ENCODE data around the gene PCYOX1L.

Gene PCYOX1L

GRCh38 chr5:149410071-149410470, 52.2 kb downstream of the PCYOX1L start:
- DNase-seq = no peak

- no peak for DNase-seq
Measured at GRCh38 chr5:149410721-149411432, 53.0 kb downstream of the PCYOX1L start.

GRCh38 chr5:149411738-149412519, 54.1 kb downstream of the PCYOX1L start:
- no peak for DNase-seq

- DNase-seq = no peak
Measured at GRCh38 chr5:149412783-149413476, 55.1 kb downstream of the PCYOX1L start.

GRCh38 chr5:149413477-149414210, 55.8 kb downstream of the PCYOX1L start:
- no peak for DNase-seq

GRCh38 chr5:149414405-149415065, 56.7 kb downstream of the PCYOX1L start:
- no peak for DNase-seq

- no peak for DNase-seq
Measured at GRCh38 chr5:149415066-149415967, 57.5 kb downstream of the PCYOX1L start.

GRCh38 chr5:149416987-149417710, 59.3 kb downstream of the PCYOX1L start:
- DNase-seq = no peak

GRCh38 chr5:149417711-149418368, 60.0 kb downstream of the PCYOX1L start:
- no peak for DNase-seq

- no peak for DNase-seq
Measured at GRCh38 chr5:149418910-149419531, 61.2 kb downstream of the PCYOX1L start.

All from NCI-H774 (cell line).